VCaP (cell line): ENCODE measurements around the gene FHOD3.

Source experiments
- H3K27ac ChIP-seq: fragments of 450-650 bp; 2 replicates; pipeline ENCODE4 v1.5.1; 2017
- CTCF ChIP-seq: fragments of 450-650 bp; conservative IDR thresholded peaks from 2 replicates; pipeline ENCODE4 v1.5.1; 2017; ENCODE audit warnings: mild to moderate bottlenecking, moderate library complexity

The FHOD3 gene

DNA sequence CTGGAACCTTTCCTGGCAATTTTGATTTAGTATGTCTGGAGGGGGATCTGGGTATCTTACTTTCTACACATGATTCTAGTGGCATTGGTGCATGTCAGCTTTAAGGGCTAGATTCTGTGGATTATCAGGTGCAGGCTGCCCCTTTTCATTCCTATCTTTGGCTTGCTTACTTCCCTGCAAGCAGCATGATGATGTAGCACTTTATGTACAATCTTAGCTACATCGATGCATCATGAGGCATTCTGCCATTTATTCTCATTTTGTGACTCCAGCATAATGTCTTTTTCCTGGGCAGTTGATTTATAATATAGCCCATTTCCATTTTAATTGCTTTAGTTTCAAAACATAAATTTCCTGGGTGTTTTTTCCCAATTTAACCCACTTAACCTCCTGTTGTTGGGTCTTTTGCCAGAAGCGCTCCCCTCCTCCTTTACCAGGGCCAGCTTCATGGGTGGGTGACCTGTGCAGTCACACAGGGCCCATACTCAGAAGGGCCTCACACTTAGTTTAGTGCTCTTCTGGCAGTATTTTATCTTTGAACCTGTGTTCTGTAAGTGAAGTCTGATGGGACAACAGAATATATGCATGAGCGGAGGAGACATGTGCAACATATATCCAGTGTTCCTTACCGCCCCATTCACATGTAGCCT, 495.2 kb downstream of the FHOD3 start:
- TF ChIP-seq CTCF = no peak
- no peak overlapping the region for H3K27ac ChIP-seq

DNA sequence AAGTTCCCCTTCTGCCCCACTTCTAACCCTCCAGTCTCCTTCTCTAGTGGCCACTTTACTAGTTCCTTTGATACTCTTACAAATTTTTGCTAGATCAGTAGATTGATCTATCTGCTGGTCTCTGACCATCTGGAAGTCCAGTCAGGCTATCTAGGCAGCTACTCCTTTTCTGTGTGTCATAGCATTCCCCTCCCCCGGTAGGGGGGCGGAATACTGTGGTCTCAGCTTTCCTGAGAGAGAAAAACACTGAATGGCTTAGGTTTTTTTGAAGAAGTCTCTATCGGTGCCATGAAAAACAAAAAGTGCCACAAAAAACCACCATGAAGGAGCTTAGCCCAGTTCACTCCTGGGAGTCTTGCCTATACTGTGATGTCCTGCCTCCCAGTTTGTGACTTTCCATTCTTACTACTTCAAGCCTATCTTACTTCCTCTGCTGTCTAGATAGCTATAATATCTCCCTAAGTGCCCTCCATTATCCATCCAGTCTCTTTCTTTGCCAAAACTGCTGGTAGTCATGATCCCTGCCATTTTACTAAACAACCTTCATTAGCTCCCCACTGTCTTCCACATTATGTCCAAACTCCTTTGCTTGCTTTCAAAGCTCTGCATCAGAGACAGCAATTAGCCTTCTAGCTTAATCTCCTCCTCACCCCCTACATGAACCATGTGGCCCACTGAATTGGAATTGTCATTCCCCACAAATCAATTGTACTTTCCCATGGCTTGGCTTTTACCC, 501.4 kb downstream of the FHOD3 start:
- H3K27ac ChIP-seq = no peak overlapping the region
- TF ChIP-seq CTCF = no peak

DNA sequence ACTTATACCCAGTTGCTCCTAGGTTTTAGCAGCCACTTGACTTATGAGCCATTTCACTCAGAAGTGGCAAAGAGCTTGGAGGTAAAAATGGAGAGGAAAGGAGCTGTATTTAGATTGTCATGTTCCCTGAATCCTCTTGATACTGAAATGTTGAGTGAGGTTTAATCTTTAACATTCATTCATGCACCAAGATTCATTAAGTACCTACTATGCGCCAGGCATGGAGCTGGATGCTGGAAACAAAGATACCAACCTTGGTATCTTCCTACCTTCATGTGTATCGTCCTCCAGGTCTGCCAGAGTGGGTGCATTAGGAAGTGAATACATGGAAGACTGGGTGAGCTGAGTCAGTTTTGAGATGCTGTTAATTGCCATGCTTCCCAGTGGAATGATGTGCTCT, 507.6 kb downstream of the FHOD3 start:
- no peak for TF ChIP-seq CTCF
- H3K27ac ChIP-seq = no peak overlapping the region

DNA sequence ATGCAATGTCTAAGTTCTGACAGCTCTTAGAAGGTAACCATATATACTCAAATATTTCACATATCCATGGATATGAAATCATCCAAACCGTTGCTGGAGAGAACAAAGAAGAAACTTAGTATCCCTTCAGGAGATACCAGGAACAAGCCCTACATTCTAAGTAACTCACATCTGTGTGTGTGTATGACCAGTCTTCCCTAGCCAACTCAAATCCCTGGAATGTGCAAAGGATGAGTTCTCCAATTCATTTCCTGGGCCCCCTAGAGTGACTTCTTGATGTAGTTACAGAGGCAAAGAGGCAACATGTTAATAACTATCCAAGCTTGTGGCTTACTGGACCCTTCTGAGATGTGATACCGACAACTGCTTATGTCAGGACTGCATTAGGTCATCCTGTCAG, 511.2 kb downstream of the FHOD3 start:
- no peak overlapping the region for H3K27ac ChIP-seq
- TF ChIP-seq CTCF = no peak

- no peak overlapping the region for H3K27ac ChIP-seq
- TF ChIP-seq CTCF = peak; percentile 89
These were observed 512.3 kb downstream of the FHOD3 start for GRCh38 chr18:36809590-36810381.

DNA sequence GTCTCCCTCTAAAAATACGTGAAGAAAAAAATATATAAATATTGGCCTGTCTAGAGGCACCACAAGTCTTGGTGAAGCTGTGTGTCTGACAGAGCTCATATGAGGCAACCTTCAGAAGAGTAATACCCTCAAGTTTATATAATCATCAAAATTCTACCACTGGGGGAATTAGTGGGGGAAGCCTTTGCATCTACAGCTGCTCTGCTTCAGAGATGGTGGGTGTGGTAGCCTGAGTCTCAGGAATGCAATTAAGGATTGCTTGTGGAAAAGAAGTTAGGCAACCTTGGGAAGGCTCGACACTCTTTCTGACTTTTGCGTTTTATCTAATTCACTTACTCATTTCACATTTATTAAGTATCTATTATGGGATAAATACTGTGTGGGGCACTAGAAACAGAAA, 513.9 kb downstream of the FHOD3 start:
- H3K27ac ChIP-seq = no peak overlapping the region
- TF ChIP-seq CTCF = no peak

DNA sequence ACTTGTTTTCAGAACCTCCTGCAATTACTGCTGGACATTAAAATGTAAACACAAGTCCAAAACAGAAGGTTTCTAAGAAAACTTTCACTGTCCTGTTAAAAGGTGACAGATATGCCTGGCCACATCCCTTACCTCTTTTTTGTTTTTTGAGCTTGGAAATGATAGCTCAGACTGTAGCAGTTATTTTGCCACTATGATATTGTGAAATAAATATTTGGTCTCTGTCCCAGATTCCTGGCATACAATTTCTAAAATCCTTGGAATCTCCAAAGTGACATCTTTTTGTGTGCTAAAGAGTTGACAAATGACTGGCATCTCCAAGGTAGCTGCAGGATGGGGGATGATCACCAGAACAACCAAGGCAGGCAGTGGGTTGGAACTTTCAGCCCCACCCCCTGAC, 514.4 kb downstream of the FHOD3 start:
- H3K27ac ChIP-seq = no peak overlapping the region
- TF ChIP-seq CTCF = no peak
